Subcutaneous adipose tissue (tissue), 4 donors: ENCODE data around the gene MMP20. TPM values are rescaled to one million over a fixed set of nuclear protein-coding genes. Genes with fewer than 3 reads are reported as not detected.

Experiments used
- total RNA-seq, 4 donors: library from RNA; depleted of rRNA; stranded (reverse); fragments of >200 nt; gene quantifications; one replicate each; pipeline ENCODE4 v1.1.0, GENCODE V29; 2016
- TF ChIP-seq, protein P1 (sequence below): fragments of 450-650 bp; IDR thresholded peaks from one replicate; pipeline ENCODE4 v1.5.1; 2016; ENCODE audit warnings: low read depth, mild to moderate bottlenecking, control low read depth, antibody characterized with exemption, moderate library complexity

The MMP20 gene
- total RNA-seq, 4 donors from 2014 or later: not detected

DNA sequence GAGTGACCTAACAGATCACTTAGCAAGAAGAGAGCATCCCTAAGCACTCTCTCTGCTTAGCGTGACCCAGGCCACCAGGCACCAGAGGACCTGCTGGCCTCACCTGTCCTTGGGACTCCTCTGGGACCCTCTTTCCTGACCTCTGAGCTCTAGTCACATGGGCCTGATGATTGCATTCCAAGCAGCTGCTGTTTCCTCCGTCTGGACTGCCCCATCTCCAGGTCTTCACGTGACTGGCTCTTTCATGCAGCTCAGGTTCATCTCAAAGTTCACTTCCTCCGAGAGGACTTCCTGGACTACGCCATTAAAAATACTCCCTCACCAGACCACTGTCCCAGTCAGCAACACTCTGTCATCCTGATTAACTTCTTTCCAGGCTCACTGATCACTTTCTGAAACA is 2.9 kb downstream of the MMP20 start:
- TF ChIP-seq, protein P1, sequence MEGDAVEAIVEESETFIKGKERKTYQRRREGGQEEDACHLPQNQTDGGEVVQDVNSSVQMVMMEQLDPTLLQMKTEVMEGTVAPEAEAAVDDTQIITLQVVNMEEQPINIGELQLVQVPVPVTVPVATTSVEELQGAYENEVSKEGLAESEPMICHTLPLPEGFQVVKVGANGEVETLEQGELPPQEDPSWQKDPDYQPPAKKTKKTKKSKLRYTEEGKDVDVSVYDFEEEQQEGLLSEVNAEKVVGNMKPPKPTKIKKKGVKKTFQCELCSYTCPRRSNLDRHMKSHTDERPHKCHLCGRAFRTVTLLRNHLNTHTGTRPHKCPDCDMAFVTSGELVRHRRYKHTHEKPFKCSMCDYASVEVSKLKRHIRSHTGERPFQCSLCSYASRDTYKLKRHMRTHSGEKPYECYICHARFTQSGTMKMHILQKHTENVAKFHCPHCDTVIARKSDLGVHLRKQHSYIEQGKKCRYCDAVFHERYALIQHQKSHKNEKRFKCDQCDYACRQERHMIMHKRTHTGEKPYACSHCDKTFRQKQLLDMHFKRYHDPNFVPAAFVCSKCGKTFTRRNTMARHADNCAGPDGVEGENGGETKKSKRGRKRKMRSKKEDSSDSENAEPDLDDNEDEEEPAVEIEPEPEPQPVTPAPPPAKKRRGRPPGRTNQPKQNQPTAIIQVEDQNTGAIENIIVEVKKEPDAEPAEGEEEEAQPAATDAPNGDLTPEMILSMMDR: no peak

DNA sequence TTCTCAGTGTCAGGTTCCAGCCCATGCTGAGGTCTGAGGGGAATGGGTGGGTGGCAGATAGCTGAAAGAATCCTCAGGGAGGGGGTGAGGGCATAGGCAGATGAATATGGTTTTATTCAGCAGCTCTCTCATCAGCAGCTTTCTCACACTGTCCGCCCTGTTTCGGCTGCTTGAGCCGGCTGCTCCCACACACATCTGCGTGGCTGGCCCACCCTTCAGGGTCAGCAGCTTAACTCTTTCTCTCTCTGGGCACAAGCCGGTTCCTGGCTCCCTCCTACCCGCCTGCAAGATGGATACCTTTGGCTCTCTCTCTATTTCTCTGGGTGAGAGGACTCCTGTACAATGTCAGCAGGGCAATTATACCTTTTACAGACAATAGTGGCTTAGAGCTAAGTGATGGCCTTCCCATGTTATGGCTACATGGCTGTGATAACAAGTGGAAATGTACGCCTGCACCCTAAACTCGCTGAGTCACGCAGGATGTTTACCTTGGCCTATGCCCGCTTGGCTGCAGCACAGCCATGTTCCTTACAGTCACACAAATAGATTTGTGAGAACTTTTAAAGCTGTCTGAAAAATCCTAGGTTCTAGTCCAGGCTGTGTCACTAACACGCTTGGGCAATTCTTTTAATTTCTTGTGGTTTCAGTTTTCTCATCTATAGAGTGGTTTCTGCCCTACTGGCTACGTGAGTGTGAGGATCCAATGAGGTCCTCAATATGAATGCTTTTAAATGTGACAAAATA is 4.1 kb downstream of the MMP20 start:
- TF ChIP-seq, protein P1: no peak

GRCh38 chr11:102620179-102620578 is 5.0 kb downstream of the MMP20 start:
- TF ChIP-seq, protein P1: no peak

- TF ChIP-seq, protein P1: no peak
Observed at GRCh38 chr11:102617466-102618008, 7.6 kb downstream of the MMP20 start.

GRCh38 chr11:102615894-102616432 is 9.2 kb downstream of the MMP20 start:
- TF ChIP-seq, protein P1: no peak

- TF ChIP-seq, protein P1: no peak
Observed at GRCh38 chr11:102615077-102615893, 9.8 kb downstream of the MMP20 start.

DNA sequence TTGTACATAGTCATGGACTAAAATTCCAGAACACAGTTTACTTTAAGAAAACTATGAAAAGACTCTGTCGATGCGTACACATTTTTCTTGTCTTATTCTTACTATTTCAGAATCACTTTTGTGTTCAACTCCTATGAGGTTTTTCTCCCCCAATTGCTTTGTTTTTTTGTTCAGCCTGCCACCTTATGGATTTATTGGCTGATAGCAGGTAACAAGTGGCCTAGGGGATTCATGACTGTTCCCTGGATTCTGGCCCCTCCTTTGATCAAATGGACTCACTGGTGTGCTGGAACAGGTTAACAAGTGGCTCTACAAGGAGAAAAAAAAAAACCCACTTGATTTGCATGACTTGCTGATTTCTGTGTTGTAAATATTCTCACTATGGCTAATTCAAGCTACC is 10.6 kb downstream of the MMP20 start:
- TF ChIP-seq, protein P1: no peak
